Kidney capillary endothelial cell (primary cell): ENCODE measurements around the gene PHF2.

Experiments used
- DNase-seq: peaks from one replicate; pipeline ENCODE4 v3.0.0-alpha.2; 2018; ENCODE audit warnings: low spot score

PHF2 gene

DNA sequence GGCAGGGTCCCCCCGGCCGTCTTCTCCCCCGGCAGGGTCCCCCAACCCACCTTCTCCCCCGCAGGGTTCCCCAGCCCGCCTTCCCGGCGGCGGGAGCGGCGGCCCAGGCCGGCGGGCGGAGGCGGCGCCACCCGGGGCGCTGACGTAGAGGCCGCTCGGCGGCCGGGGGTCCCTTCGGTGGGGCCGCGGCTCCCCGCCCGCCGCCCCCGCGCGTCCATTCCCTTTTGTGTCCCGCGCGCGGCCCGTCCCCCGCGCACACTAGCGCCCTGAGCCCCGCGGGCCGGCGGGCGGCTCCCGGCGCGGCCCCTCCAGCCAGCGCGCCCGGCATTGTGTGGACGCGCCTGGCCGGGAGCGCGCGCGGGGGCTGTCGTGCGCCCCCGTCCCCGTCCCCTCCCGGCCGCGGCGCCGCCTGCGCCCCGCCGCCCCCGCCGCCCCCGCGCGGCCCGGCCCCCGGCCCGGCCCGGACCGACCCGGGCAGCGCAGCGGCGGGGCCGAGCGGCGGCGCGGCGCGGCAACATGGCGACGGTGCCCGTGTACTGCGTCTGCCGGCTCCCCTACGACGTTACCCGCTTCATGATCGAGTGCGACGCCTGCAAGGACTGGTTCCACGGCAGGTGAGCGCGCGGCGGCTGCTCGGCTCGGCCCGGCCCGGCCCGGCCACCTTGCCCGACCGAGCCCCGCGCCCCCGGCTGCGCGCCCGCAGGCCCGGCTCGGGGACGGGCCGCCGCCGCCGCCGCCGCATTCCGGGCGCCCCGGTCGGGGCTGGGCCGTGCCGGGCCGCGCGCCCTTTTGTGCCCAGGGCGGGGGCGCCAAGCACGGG, at the start of gene PHF2:
TSS of gene PHF2 (plus strand) at position 327 of the 820 bp plus-strand sequence. CDS start at position 517, 190 bp downstream.
- DNase-seq, result no peak

DNA sequence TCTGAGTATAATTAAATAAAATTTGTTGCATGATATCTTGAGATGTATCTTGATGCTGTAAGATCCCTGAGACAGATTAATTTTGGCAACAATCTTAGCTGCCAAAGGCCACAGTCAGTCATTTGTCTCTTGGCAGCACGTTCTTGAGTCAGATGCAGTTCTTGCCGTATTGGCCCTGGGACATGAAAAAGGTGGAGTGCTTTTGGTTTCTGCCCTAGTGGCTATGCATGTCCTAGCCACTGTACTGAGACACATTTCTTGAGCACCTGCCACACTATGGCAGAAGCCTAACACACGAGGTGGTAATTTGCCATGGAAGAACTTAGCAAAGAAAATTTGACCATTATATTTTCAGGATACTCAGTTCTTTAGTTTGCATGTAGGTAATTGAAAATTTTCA, 45.0 kb upstream of the PHF2 start:
- DNase-seq, result no peak

DNA sequence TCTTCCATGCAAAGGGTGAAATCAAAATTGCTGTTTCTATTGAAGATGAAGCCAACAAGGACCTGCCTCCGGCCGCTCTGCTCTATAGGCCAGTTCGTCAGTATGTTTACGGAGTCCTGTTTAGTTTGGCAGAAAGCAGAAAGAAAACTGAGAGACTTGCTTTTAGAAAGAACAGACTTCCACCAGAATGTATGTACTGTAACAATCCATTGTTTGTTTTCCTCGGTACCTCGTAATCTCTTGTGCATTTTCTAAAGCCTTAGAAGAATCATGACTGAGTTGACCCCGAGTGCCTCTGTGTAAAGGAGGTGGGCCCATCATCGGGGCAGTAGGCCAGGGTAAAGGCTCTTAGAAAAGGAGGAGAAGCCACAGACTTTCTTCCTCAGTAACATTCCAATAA, 44.2 kb upstream of the PHF2 start:
- DNase-seq, result no peak

DNA sequence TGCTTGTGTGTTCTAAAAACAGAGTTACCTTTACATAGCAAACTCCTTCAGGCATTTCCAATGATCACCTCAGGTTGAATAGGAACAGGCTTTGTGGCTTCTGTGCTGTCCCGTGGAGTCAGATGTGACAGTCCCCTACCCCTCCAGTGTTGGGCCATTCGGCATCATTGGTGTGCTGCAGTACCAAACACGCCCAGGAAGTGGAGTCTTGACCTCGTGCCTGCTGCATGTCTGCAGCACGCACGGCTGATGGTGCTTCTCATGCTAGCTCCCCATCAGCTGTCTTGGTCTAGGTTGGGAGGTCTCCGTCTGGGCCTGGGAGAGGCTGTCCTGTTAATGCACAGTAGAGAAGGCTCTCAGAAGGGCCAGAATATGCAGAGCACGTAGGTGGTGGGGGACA, 42.5 kb upstream of the PHF2 start:
- DNase-seq, result no peak

DNA sequence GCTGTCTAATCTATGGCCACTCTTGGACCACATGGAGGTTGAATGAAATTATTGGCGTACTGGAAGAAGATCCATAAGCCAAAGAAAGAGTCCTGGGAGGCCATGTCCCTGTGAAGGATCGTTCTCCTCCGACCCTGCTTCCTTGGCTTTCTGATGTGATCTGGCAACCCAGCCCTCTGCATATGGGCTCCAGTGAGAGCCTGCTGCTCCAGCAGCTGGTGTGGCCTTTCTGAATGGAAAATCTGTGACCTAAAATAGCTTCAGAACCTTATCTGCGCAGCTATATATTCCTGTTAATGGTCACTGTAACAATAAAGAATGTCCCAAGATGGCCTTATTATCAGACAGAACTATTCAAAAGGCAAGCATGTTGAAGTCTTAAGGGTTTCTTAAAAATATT, 40.2 kb upstream of the PHF2 start:
- DNase-seq, result no peak

DNA sequence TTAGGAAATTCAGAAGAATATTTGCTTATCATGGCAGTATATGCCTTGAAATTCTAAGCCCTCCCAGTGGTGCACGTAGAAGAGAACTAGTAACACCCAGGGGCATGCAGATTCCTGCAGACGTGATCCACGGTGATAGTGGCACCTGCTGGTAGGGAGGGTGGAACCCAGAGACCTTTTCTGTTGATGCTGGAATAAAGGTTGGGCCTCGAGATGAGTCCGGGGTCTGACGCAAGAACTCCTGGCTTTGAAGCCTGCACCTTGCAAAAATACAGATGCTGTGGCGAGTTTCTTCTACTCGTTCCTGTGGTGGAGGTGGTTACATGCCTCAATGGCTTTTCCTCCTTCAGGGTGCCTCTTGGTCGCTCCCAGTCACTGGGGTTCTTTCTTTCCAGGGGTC, 39.5 kb upstream of the PHF2 start:
- DNase-seq, result no peak

DNA sequence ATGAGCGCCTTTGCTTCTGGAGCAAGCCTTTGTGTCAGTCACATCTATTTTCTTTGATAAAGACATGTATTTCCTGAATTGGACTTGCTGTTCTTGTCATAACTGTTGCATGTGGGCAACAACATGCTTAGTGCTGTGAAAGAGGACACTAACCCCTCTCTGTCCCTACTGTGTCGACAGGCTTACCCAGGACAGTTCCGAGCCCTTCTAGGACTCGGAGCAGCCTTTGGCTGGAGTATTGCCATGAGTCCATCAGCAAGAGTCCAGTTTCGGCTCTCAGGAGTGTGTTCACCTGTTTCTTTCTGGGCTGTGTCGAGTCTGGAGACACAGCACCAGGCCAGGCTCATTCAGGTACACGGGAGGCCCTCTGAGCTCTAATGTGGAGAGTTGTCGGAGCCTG, 36.1 kb upstream of the PHF2 start:
- no peak for DNase-seq

DNA sequence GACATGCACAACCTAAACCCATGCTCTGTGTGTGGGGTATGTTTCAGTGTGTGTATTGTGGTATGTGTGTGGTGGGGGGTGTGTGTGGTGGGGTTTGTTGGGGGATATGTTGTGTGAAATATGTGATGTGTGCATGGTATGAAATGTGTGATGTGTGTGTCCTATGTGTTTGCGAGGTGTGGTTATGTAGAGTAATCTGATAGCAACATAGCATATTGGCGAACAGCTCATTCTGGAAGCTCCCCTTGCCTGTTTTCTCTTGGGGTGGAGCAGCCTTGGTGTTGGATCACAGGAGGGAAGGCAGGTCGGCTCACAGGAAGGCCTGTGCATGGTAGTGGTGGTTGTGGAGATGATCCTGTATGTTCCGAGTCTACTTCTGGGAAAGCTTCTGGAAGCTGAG, 35.4 kb upstream of the PHF2 start:
- no peak for DNase-seq

DNA sequence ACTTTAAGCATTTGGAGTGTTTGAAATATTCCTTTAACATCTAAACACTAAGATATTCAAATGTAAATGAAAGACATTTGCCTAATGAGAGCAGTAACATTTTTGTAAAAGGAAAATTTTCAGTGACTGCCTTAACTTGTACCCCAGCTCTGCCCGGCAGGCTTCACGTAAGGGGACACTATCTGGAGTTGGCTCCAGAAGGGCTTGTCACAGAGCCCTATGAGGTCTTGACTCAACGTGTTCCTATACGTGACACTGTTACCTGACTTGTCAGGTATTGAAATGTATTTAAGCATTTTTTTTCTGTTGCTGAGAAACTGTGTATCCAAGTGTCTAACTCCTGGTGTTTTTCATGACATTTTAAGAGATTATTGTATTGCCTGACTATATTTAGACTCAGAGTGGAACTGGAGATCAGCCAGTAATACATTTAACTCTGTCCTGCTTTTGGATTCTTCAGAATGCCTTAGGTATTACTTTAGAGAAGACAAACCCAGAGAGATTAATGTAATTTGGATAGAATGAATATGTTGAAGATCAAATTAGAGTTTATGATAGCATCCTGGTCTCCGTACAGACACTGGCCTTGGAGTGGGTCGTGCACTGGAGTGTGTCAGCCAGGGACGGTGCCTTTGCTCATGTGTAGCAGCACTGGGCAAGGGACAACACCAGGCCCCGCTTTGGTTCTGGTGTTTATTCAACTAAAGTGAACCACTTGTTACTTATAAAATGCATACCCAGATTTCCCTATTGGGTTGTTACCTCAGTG, 34.6 kb upstream of the PHF2 start:
- DNase-seq, result no peak

DNA sequence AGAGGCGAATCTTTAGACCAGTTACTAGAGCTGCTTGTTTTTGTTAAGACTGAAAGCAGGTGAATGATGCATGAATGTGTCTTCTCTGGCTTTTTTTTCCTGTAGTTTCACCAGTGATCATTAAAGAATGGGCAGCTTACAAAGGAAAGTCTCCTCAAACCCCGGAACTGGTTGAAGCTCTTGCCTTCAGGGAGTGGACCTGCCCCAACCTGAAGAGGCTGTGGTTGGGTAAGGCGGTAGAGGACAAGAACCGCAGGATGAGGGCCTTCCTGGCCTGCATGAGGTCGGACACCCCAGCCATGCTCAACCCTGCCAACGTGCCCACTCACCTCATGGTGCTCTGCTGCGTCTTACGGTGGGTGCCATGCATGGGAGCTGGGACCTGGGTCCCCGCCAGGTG, 33.3 kb upstream of the PHF2 start:
- DNase-seq, result no peak

DNA sequence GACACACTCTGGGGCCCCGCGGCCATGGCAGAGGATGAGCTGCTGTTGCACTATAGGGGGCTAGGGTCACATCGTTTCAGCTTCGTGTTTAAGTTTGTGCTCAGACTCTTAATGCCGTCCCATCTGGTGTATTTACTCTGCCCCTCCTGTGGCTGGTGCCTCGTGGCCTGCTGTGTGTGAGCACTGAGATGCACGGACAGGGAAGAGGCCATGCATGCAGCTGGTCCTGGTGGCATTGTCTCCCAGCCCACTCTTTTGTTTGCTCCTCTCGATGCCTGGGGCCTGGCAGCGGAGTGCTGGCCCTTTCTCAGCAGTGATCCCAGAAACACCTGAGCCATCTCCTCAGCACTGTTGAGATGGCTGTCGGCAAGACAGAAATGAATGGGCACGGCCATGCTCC, 30.0 kb upstream of the PHF2 start:
- DNase-seq, result no peak

DNA sequence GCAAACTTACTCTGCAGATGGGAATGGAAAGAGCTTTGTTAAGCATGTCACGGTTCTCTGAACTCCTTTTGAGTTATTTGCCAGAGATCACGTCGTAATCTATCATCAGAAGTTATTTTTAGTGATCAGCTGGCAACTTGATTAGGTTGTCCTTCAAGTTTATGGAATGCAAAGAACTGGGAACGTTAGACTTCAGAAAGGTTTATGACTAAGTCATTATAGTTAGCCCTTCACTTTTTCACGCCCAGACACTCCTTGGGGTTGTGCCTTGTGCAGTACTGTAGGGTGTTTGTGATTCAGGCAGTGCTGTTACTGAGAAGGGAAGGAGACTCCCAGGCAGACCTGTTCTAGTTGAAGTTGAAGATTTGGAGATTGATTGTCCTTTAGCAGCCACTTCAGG, 26.8 kb upstream of the PHF2 start:
- DNase-seq, result no peak

DNA sequence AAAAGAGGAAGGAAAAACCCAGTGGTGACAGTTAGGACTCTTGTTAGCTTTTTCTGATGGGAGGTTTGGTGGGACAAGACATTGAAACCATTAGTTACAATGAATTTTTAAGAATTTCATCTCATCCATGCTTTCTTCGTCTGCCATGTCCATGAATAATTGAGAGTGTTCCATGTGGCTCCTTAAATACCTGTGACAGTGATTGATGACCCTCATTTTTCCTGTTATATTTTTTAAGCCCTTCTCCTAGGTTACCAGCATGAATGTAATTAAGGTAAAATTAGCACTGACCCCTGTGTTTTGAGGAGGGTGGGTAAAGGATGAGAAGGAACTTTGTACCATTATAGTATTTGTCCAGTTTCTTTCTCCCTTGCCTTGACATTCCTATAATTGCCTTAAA, 23.5 kb upstream of the PHF2 start:
- no peak for DNase-seq

DNA sequence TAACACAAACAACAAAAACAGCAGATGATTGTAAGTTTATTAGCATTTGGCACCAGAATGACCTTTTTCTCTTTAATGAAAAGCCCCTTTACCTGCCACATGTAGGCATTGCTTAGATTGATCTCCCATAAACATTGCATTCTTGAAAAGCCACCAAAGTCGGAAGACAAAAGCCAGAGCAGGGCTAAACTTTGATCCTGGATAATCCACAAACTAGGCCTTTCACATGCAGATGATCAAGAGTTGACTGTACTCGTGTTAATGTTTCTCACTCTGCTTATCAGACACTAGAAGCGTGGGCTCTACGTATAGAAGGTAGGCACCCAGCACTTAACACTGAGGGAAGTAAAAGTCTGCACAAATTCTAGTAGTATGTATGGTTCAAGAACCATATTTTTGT, 21.0 kb upstream of the PHF2 start:
- DNase-seq, result no peak

DNA sequence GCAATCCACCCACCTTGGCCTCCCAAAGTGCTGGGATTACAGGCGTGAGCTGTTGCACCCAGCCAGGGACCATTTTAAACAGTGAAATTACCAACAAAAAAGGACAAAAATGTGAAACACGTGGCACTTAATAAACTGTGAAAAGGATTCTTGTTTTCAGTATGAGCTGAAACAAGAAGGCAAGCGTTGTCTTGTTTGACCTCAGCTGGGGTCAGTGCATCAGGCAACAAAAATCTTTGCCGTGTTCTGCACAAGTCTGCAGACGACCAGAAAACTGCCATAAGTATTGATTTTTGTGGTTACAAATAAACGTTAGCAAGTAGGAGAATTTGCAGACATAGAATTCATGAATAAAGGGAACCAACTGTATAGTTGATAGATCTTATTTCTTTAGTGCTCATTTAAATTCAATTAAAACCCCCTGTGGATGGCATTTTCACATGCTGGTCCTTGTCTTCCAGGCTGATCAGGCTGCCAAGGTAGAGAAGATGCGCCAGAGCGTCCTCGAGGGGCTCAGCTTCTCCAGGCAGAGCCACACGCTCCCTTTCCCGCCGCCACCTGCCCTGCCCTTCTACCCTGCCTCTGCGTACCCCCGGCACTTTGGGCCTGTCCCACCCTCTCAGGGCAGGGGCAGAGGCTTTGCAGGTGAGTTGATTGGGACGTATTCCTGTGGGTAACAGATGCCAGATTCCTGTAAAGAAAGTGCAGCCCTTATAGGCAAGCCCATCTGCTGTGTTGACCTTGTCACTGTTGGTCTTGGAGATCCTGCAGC, 18.8 kb upstream of the PHF2 start:
- no peak for DNase-seq

DNA sequence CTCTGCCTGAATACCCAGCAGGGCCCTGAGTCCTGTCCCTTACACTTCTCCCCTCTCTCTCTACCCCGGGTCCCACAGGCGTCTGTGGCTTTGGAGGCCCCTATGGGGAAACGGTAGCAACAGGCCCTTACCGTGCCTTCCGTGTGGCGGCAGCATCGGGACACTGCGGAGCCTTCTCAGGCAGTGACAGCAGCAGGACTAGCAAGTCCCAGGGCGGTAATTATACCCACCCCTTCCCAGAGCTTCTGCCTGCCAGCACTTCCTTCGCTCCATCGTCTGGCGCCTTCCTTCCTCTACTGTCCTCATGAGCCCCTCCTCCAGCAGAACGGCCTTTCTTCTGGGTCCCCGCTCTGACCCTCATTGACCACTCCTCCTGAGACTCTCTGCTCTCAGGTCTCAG, 17.9 kb upstream of the PHF2 start:
- DNase-seq, result peak; percentile 44

DNA sequence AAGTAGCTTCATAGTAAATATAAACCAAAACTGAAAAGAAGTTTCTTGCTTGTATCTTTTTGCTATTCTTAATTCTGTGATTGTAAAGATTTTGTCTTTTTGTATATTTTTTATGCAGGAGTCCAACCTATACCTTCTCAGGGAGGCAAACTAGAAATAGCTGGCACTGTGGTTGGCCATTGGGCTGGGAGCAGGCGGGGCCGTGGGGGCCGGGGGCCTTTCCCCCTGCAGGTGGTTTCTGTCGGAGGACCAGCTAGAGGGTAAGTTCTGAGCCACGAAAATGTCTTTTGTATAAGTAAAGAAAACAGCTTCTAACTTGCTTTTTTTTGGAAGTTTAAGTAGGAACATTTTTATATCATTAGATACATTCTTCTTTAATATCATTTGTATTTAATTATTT, 15.4 kb upstream of the PHF2 start:
- no peak for DNase-seq

DNA sequence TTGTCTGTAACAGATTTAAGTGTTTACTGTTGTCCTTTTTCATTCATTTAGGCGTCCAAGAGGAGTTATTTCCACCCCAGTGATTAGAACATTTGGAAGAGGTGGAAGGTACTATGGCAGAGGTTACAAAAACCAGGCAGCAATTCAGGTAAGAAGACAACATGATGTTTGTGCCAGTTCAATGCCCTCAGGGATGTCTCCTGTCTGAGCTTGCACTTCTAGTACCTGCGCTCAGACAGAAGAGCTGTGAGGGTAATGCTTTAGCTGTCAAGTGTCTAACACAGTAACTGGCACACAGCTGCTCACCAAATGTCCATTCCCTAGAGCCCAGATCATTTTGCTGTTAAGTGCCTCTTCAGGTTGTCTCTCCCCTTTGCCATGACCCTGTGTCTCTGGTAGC, 14.2 kb upstream of the PHF2 start:
- DNase-seq, result no peak

DNA sequence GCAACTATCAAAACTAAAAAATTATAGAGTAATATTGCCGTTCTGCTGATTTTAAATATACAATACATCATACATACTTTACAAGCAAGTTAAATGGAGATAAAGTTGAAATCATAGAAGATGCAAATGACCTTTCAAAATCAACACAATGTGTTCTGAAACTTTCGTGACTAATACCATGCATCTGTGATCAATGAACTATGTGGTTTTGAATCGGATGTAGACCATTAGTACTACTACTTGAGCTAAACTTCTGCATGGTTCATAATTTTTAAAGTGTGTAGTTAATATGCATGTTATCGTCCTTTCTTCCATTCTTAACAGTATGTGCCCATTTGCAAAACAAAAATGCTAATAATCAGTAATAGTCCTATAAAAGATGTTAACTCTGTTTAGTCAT, 11.3 kb upstream of the PHF2 start:
- no peak for DNase-seq

DNA sequence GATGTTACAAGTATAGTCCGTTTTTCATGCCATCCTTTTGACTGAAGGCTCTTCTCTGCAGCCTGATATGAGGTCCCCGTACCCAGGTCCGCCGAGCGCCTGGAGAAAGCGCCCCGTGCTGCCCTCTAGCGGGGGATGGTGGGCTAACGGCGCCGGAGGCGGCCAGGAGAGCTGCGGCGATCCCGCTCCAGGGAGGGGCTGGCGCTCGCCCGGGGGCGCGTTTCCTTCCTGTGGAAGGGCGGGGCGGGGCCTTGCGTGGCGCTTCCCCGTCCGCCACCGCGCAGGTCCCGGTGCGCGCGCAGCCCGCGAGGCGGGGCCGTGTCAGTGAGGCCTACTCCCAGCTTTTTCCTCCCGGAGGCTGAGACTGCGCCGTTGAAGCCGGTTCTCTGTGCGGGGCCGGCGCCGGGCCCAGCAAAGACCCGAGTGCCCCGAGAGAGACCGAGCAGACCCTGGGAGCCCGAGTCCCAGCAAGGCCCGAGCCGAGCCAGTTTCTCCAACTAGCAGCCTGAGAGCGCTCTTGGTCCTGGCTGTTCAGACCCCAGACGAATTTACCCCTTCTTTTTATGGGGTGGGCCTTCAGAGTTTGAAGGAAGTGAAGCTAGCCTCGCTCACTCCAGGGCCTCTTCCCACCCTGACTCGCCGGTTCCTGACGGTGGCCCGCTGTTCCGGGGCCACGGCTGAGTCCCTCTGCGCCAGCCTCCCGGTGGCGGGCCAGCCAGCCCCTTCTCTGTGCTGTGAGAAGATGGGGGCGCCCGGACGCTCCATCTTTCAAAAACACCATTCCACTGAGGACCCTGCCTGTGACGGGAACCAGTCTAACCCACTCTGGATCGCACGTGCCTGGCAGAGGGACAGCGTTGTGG, 9.7 kb upstream of the PHF2 start:
- DNase-seq, result peak; percentile 96

DNA sequence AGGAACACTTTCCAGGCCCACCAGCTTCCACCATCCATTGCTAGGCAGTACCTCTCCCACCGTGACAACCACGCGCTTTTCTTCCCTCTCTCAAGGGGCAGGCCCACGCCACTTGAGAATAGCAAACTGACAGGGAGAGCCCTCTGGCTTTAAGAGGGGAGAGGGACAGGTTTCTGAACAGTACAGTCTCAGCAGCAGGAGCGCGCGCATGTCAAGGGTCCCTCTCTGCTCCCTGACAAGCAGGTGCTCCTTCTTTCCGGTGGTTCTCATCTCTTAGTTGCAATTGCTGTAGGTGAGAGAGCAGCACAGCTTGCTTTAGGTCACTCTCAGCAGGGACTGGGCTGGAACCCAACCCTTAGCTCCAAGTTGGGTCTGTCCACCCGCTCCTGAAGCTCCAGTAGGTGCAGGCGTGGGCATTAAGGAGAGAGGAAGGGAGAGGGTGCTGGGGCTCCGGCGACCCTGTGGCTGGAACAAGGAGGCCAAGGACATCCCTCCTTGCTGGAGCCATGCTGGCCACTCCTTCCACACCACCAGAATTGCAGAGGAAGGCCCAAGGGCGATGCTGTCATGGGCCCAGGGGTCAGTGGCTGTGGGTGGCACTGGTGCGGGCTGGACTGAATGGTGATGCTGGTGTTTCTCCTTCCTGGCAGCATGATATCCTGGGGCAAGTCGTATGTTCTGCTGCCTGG, 9.0 kb upstream of the PHF2 start:
- DNase-seq, result no peak
